Thoracic aorta (tissue), 2 donors: ENCODE measurements around the gene MAS1L. TPM values are rescaled to one million over a fixed set of nuclear protein-coding genes. Genes with fewer than 3 reads are reported as not detected.

Source experiments
- ATAC-seq: fragments of 150-250 bp; one replicate; pipeline ENCODE4 v1.8.0; 2017; ENCODE audit warnings: low read depth; ENCODE audit not compliant: insufficient number of reproducible peaks, low FRiP score
- DNase-seq: peaks from one replicate; pipeline ENCODE4 v3.0.0-alpha.2; 2020; ENCODE audit warnings: low spot score
- H3K27ac ChIP-seq, 2 donors: fragments of 200-600 bp; sonication (generic); 1 replicate in 1 of 2; 2 replicates in 1 of 2; pipeline ENCODE4 v1.5.1; 2016; ENCODE audit warnings: mild to moderate bottlenecking in 2 of 2, moderate library complexity in 2 of 2
- H3K27me3 ChIP-seq: fragments of 200-600 bp; sonication (generic); replicated peaks from 2 replicates; pipeline ENCODE4 v1.6.0; 2016; ENCODE audit warnings: mild to moderate bottlenecking; ENCODE audit not compliant: insufficient read depth
- H3K36me3 ChIP-seq: fragments of 200-600 bp; sonication (generic); one replicate; pipeline ENCODE4 v1.5.1; 2016
- H3K4me1 ChIP-seq, 2 donors: fragments of 200-600 bp; sonication (generic); 1 replicate in 1 of 2; 2 replicates in 1 of 2; pipeline versions ENCODE4 v1.5.1 to v1.6.0; 2016; ENCODE audit warnings: low read depth in 2 of 2, mild to moderate bottlenecking in 1 of 2; ENCODE audit not compliant: control insufficient read depth in 1 of 2
- H3K4me3 ChIP-seq: fragments of 200-600 bp; sonication (generic); 2 replicates; pipeline ENCODE4 v1.5.1; 2016; ENCODE audit warnings: mild to moderate bottlenecking
- H3K9me3 ChIP-seq: fragments of 200-600 bp; sonication (generic); 2 replicates; pipeline ENCODE4 v1.5.1; 2016
- total RNA-seq, 2 donors: library from RNA; depleted of rRNA; stranded (reverse); fragments of >200 nt; gene quantifications; one replicate each; pipeline versions ENCODE4 v1.1.0 to v1.2.3, GENCODE V29; 2016
- TF ChIP-seq, protein P1 (sequence below): fragments of 200-600 bp; sonication (generic); IDR thresholded peaks from one replicate; pipeline ENCODE4 v1.5.1; 2019; ENCODE audit warnings: antibody characterized with exemption

Gene MAS1L
- total RNA-seq, 2 donors from 2014 or later, result not detected

DNA sequence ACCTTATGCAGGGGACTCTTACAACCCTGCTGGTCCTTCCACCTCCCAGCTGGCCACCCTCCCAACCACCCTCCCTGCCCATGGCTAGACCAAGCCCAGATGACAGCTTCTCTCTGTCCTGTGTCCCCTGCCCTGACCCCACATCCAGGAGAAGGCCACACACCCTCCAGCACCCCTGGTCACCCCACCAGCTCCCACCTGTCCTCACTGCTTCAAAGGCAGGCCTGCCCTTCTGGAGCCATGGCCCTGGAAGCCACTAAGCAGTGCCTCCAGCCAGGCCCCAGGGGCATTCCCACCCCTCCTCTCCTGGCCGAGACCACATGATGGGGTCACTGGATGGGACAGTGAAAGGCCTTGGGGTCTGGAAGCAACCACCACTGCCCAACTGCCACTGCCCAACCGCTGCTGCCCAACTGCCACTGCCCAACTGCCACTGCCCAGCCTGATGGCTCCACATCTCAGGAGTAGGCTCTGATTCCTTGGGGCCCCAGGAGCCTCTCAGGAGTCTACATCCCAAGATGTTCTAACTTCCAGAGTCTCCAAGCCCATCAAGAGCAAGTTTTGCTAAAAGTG, 41.3 kb upstream of the MAS1L start:
- ATAC-seq (no peak), DNase-seq (no peak)
- no peaks in the 10 kb centered on the region for H3K4me1 ChIP-seq
- TF ChIP-seq, protein P1, sequence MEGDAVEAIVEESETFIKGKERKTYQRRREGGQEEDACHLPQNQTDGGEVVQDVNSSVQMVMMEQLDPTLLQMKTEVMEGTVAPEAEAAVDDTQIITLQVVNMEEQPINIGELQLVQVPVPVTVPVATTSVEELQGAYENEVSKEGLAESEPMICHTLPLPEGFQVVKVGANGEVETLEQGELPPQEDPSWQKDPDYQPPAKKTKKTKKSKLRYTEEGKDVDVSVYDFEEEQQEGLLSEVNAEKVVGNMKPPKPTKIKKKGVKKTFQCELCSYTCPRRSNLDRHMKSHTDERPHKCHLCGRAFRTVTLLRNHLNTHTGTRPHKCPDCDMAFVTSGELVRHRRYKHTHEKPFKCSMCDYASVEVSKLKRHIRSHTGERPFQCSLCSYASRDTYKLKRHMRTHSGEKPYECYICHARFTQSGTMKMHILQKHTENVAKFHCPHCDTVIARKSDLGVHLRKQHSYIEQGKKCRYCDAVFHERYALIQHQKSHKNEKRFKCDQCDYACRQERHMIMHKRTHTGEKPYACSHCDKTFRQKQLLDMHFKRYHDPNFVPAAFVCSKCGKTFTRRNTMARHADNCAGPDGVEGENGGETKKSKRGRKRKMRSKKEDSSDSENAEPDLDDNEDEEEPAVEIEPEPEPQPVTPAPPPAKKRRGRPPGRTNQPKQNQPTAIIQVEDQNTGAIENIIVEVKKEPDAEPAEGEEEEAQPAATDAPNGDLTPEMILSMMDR, result no peak
- no peaks in the 10 kb centered on the region for H3K27me3 ChIP-seq
- no peak overlapping the region for H3K27ac ChIP-seq
- no peaks in the 10 kb centered on the region for H3K9me3 ChIP-seq
- no peaks in the 10 kb centered on the region for H3K36me3 ChIP-seq
- no peak overlapping the region for H3K4me3 ChIP-seq

DNA sequence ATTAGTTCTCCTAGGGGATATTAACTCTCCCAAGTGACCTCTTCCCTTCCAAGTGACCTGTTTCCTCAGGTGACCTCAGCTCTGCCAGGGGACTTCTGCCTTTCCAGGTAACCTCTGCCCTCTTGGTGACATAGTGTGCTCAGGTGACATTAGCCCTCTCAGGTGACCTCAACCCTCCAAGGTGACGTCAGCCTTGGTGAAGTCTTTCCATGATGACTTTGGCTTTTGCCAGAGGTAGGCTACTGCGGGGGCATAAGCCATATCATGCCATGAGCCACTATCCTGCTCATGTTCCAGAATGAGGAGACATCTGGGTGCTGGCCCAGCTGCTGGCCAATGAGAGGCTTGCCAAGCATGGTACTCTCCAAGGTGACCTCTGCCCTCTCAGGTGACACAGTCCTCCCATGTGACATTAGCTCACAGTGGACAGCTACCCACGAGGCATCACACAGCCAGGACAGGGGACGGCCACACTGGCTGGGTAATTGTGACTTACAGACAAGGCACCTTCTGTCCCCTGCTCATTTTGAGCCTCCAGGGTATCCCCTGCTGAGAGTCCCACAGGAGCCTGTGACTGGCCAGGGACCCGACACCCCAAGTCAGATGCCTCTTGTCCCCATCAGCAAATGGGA, 40.7 kb upstream of the MAS1L start:
- Histone ChIP-seq H3K4me3 (no peak overlapping the region), H3K4me1 (no peaks in the 10 kb centered on the region), H3K9me3 (no peaks in the 10 kb centered on the region), H3K36me3 (no peaks in the 10 kb centered on the region), H3K27me3 (no peaks in the 10 kb centered on the region), H3K27ac (no peak overlapping the region)
- DNase-seq (no peak), ATAC-seq (no peak)
- TF ChIP-seq, protein P1, result no peak

DNA sequence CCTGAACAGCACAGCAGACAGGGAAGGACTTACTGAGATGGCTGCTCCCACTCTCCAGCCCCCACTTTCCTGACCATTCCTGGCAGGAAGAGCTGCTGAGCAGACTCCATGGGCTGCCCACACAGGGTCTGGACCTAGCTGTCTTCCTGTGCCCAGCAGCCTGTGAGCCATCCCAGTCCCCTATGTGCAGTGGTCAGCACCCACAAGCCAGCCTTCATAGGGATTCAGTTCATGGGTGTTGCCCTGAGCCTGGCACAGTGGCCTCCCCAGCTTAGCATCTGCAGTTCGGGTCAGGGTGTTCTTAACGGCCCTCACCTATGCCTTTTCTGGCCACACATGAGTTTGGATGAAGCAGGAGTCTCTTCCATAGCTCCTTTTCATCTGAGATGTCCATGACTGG, 39.8 kb upstream of the MAS1L start:
- no peaks in the 10 kb centered on the region for H3K4me1 ChIP-seq
- H3K27ac ChIP-seq, result no peak overlapping the region
- no peak for ATAC-seq
- TF ChIP-seq, protein P1, result no peak
- H3K27me3 ChIP-seq, result no peaks in the 10 kb centered on the region
- DNase-seq, result no peak
- no peaks in the 10 kb centered on the region for H3K9me3 ChIP-seq
- H3K4me3 ChIP-seq, result no peak overlapping the region
- no peaks in the 10 kb centered on the region for H3K36me3 ChIP-seq

DNA sequence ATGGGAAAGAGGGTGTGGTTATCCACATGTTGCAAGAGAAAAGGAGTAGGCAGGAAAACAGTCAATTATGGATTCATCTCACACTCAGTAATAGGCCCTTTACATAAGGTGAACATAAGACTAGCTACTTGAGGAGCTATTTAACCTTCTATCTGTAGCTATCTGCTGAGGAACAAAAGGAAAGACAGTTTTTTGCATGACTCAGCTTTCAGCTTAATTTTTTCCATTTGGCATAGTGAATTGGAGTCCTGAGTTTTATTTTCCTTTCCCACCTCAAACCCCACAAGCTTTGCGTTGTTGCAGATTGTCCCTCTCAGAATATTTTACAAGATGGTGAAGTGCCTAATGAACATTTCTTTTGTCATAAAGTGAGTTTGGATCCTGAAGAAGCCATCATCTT, 39.4 kb upstream of the MAS1L start:
- H3K36me3 ChIP-seq, result no peaks in the 10 kb centered on the region
- ATAC-seq (no peak), DNase-seq (no peak)
- no peak overlapping the region for H3K27ac ChIP-seq
- TF ChIP-seq, protein P1, result no peak
- no peaks in the 10 kb centered on the region for H3K9me3 ChIP-seq
- no peaks in the 10 kb centered on the region for H3K27me3 ChIP-seq
- no peak overlapping the region for H3K4me3 ChIP-seq
- H3K4me1 ChIP-seq, result no peaks in the 10 kb centered on the region

DNA sequence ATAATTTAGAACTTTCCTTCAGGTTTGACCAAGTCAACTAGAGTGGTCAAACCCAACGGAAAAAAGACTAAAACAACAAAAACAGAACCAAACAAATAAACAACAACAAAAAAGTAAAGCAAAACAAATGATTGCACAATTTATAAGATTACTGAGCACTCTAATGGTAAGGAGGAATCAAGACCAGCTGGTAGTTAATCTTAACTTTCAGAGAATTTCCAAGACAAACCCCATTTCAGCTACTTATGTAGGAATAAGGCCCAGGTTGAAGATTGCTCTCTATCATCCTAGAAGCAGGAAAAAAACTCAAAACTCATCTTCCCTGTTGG, 37.5 kb upstream of the MAS1L start:
- Histone ChIP-seq H3K27me3 (no peaks in the 10 kb centered on the region), H3K4me3 (no peak overlapping the region), H3K27ac (no peak overlapping the region), H3K9me3 (no peaks in the 10 kb centered on the region), H3K36me3 (no peaks in the 10 kb centered on the region), H3K4me1 (no peaks in the 10 kb centered on the region)
- DNase-seq (no peak), ATAC-seq (no peak)
- TF ChIP-seq, protein P1, result no peak
